PC-9 (cell line): ENCODE data around the gene ETNK2.

ENCODE experiments used
- CTCF ChIP-seq: fragments of 200-600 bp; sonication (generic); conservative IDR thresholded peaks from 2 replicates; pipeline ENCODE4 v1.6.1; 2017; ENCODE audit warnings: mixed run types, antibody characterized with exemption, mild to moderate bottlenecking, moderate library complexity
- EZH2 ChIP-seq: fragments of 200-600 bp; sonication (generic); IDR thresholded peaks from 2 replicates; pipeline ENCODE4 v1.8.0; 2017; ENCODE audit warnings: antibody characterized with exemption, low read depth

- TF ChIP-seq EZH2 (no peak), CTCF (no peak)
Measured at GRCh38 chr1:204174958-204175357, 23.1 kb upstream of the ETNK2 start.
